Measurements from ENCODE around the gene TRAPPC12. TPM values are rescaled to one million over a fixed set of nuclear protein-coding genes. Genes with fewer than 3 reads are reported as not detected.

TRAPPC12 gene
- total RNA-seq, 1 experiment from 2014 or later = 86.0 TPM

DNA sequence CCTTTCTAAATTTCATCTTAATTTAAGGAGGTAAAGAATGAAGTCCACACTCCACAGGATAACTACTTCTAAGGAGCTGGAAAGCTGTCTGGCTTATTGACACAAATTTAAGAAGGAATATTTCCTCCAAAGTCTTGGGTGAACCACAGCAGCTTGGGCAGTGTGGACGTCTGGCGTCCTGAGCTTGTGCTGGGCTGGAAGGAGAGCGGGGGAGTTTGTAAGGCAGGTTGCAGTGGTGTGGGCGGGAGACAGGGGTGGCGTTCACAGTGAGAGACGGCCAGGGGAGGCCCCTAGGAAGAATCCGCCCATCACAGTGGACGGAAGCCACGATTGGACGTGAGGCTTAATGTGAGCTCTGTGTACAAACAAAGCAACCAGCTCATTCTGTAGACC is 114.1 kb downstream of the TRAPPC12 start:
- Histone ChIP-seq H2AK5ac (ENCODE audit: insufficient read length, low read length) (no peak overlapping the region), H2BK15ac (ENCODE audit: low read depth, low read length) (no peak overlapping the region), H4K20me1 (ENCODE audit: control insufficient read depth, insufficient read depth, insufficient read length) (no peaks in the 10 kb centered on the region), H4K5ac (ENCODE audit: insufficient read length, low read depth, low read length) (no peak overlapping the region), H3K27me3 (ENCODE audit: insufficient read depth, low read length) (no peaks in the 10 kb centered on the region), H3K56ac (ENCODE audit: insufficient read length, low read depth, low read length) (no peak overlapping the region), H3K27ac (ENCODE audit: insufficient read length, low read depth, low read length) (no peak overlapping the region), H4K8ac (replicated peaks; ENCODE audit: insufficient read length, low read depth, low read length) (no peak overlapping the region), H2BK5ac (ENCODE audit: insufficient read length, low read length) (no peak overlapping the region), H3K9ac (ENCODE audit: extremely low read depth, insufficient read length, low read length) (no peak overlapping the region), H3K14ac (ENCODE audit: insufficient read depth, low read length) (no peak overlapping the region), H3K79me2 (ENCODE audit: insufficient read depth, low read length) (no peaks in the 10 kb centered on the region), H3K4ac (ENCODE audit: low read depth, low read length) (no peak overlapping the region), H3K4me1 (ENCODE audit: insufficient read depth, low read length) (no peaks in the 10 kb centered on the region), H3K79me1 (ENCODE audit: insufficient read depth, low read depth, low read length, poor library complexity, severe bottlenecking) (no peaks in the 10 kb centered on the region), H3K9me3 (ENCODE audit: control insufficient read depth, low read depth, low read length) (no peaks in the 10 kb centered on the region), H2BK20ac (ENCODE audit: low read depth, low read length, poor library complexity, severe bottlenecking) (no peak overlapping the region), H3K23ac (ENCODE audit: insufficient read length, low read depth, low read length) (no peak overlapping the region), H2AFZ (ENCODE audit: low read length) (no peak overlapping the region), H2BK12ac (ENCODE audit: insufficient read length, low read depth, low read length) (no peak overlapping the region), H2BK120ac (ENCODE audit: low read depth, low read length, poor library complexity, severe bottlenecking) (no peak overlapping the region), H3K18ac (ENCODE audit: insufficient read length, low read depth, low read length) (no peak overlapping the region), H3T11ph (ENCODE audit: low read length) (no peak overlapping the region), H3K4me2 (ENCODE audit: insufficient read depth, insufficient read length, low read length) (no peak overlapping the region), H3K23me2 (ENCODE audit: insufficient read length, low read depth, low read length, poor library complexity, severe bottlenecking) (no peaks in the 10 kb centered on the region), H4K91ac (ENCODE audit: insufficient read length, low read depth, low read length) (no peak overlapping the region)
- H3K9me3 Mint-ChIP-seq = no peaks in the 10 kb centered on the region
- WGBS (ENCODE audit: extremely low coverage, insufficient read length, low lambda C conversion rate) = no CpG with 5 or more reads among the region's 10 CpGs
- peaks cover 17 to 28% of the 10 kb centered on the region in 2 experiments for H3K4me1 Mint-ChIP-seq
- peak; percentile 72 for DNase-seq
- TF ChIP-seq, protein P1, sequence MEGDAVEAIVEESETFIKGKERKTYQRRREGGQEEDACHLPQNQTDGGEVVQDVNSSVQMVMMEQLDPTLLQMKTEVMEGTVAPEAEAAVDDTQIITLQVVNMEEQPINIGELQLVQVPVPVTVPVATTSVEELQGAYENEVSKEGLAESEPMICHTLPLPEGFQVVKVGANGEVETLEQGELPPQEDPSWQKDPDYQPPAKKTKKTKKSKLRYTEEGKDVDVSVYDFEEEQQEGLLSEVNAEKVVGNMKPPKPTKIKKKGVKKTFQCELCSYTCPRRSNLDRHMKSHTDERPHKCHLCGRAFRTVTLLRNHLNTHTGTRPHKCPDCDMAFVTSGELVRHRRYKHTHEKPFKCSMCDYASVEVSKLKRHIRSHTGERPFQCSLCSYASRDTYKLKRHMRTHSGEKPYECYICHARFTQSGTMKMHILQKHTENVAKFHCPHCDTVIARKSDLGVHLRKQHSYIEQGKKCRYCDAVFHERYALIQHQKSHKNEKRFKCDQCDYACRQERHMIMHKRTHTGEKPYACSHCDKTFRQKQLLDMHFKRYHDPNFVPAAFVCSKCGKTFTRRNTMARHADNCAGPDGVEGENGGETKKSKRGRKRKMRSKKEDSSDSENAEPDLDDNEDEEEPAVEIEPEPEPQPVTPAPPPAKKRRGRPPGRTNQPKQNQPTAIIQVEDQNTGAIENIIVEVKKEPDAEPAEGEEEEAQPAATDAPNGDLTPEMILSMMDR (conservative IDR thresholded peaks at IDR 0.05) = no peak
- peaks cover 0 to 18% (median 2%) of the 10 kb centered on the region in 3 experiments; a peak in 3 of 7 replicates for H3K36me3 Mint-ChIP-seq (ENCODE audit: insufficient read depth in 1 of 3, low read depth in 3 of 3)
- H3K27ac Mint-ChIP-seq = peak overlapping the region in 2 of 3 experiments; percentile 62 to 93; a peak in 3 of 7 replicates
- no peaks in the 10 kb centered on the region for H3K27me3 Mint-ChIP-seq (ENCODE audit: low read depth)
- peak overlapping the region in 1 of 2 experiments; percentile 15; a peak in 1 of 5 replicates for H3K4me3 Mint-ChIP-seq

Measured in H9 (cell line).